Heart left ventricle (tissue), 16 donors: ENCODE data around the gene FER1L5. TPM values are rescaled to one million over a fixed set of nuclear protein-coding genes. Genes with fewer than 3 reads are reported as not detected.

Experiments used
- ATAC-seq, 4 donors: fragments of 200-7000 bp; cut with Tn5 transposase; one replicate each; pipeline ENCODE4 v1.9.1; 2020 to 2022; ENCODE audit warnings: moderate library complexity in 4 of 4, mild to moderate bottlenecking in 3 of 4, moderate number of reproducible peaks in 1 of 4
- DNase-seq, 5 donors: peaks; one replicate each; pipeline ENCODE4 v3.0.0-alpha.2; 2020
- H3K27ac ChIP-seq, 12 donors: fragments of 200-600 bp; sonication (generic) in 4 of 12; one replicate each; pipeline versions ENCODE4 v1.5.0 to v1.8.0; 2016 to 2022; ENCODE audit warnings: mild to moderate bottlenecking in 2 of 12
- H3K27me3 ChIP-seq, 9 donors: fragments of 200-600 bp; sonication (generic) in 2 of 9; one replicate each; pipeline versions ENCODE4 v1.5.1 to v1.8.0; 2016 to 2022; ENCODE audit warnings: mild to moderate bottlenecking in 3 of 9
- H3K36me3 ChIP-seq, 9 donors: fragments of 200-600 bp; sonication (generic) in 2 of 9; one replicate each; pipeline versions ENCODE4 v1.5.0 to v1.8.0; 2018 to 2022; ENCODE audit warnings: mild to moderate bottlenecking in 2 of 9
- H3K4me1 ChIP-seq, 12 donors: fragments of 200-600 bp; sonication (generic) in 4 of 12; one replicate each; pipeline versions ENCODE4 v1.5.0 to v1.8.0; 2016 to 2022; ENCODE audit warnings: mild to moderate bottlenecking in 3 of 12
- H3K4me3 ChIP-seq, 12 donors: fragments of 200-600 bp; sonication (generic) in 4 of 12; one replicate each; pipeline versions ENCODE4 v1.5.0 to v1.8.0; 2017 to 2022; ENCODE audit warnings: mild to moderate bottlenecking in 9 of 12, moderate library complexity in 4 of 12
- H3K9me3 ChIP-seq, 12 donors: fragments of 200-600 bp; sonication (generic) in 4 of 12; one replicate each; pipeline versions ENCODE4 v1.5.0 to v1.8.0; 2016 to 2022; ENCODE audit warnings: mild to moderate bottlenecking in 1 of 12
- POLR2A ChIP-seq, 2 donors: fragments of 450-650 bp; IDR thresholded peaks; one replicate each; pipeline ENCODE4 v1.6.1; 2017; ENCODE audit warnings: antibody characterized with exemption in 2 of 2, mild to moderate bottlenecking in 2 of 2, moderate library complexity in 2 of 2
- WGBS, 4 donors: extraction: QIAGEN DNeasy Blood & Tissue Kit in 2 of 4; methylation state at CpG; one replicate each; pipeline versions ENCODE4 v1.1.5 to v1.1.7; 2013 to 2018; 5-methylcytosine and 5-hydroxymethylcytosine counted together
- intact Hi-C, 10 donors: fragments of 100-400 bp; cut with DNase I; formaldehyde crosslinking; loops; one replicate each; pipeline versions ENCODE4 v1.11.1 to v1.14.2; 2022
- polyA plus RNA-seq, 2 donors: library from polyadenylated mRNA; stranded (reverse); fragments of 200-250 nt; gene quantifications; one replicate each; pipeline ENCODE4 v1.2.3, GENCODE V29; 2013
- total RNA-seq, 9 donors: library from RNA; depleted of rRNA in 2 of 9; stranded (reverse); fragments of >200 nt in 2 of 9; fragmentation: NEBNext Ultra II Directional in 3 of 9; extraction: Animal tissue kit (Norgen Biotek cat#: 25700) in 3 of 9; gene quantifications; one replicate each; pipeline versions ENCODE4 v1.1.0 to v1.2.4, GENCODE V29; 2016 to 2023
- TF ChIP-seq, protein P1 (sequence below), 12 donors: fragments of 200-600 bp; sonication (generic) in 4 of 12; IDR thresholded peaks; one replicate each; pipeline versions ENCODE4 v1.5.0 to v1.8.0; 2018 to 2022; ENCODE audit warnings: antibody characterized with exemption in 12 of 12, mild to moderate bottlenecking in 5 of 12
- donor health status: ischemic (EF 13 %, LVEDD 7.1; RV severe dilation, severe dysfunction).
- donor health status: healthy with polysubstance abuse.
- donor health status: DM: no; HTN: yes; CAD: no.
- donor health status: DM: no; HTN: no; CAD: no.
- donor health status: ischemic (EF 25% LVEDD 6.9; RV normal size, moderate dysfunction).
- donor health status: ischemic (EF 25% LVEDD 5.7; RV mildly dilated, moderate dysfunction).
- donor health status: healthy.
- donor health status: DM: yes; HTN: yes; CAD: no.
- donor health status: ischemic (EF 35%, LVEDD 5.7; RV mildly dilated, moderate dysfunction).
- donor health status: nonischemic (EF 11% LVEDD 7.7; RV severe dilation, severe dysfunction).
- donor health status: DM: yes; HTN: yes; CAD: no.
- donor health status: PGD.
- donor health status: ischemic (EF 29% LVEDD 5.4; RV normal size, mild dysfunction).
- donor health status: nonischemic (EF 23%, LVEDD 6.1; RV moderate dilation, normal function).

The FER1L5 gene
- total and polyA plus RNA-seq, 11 donors, result 0.01 to 0.15 (median 0.07) TPM; not detected in 7

DNA sequence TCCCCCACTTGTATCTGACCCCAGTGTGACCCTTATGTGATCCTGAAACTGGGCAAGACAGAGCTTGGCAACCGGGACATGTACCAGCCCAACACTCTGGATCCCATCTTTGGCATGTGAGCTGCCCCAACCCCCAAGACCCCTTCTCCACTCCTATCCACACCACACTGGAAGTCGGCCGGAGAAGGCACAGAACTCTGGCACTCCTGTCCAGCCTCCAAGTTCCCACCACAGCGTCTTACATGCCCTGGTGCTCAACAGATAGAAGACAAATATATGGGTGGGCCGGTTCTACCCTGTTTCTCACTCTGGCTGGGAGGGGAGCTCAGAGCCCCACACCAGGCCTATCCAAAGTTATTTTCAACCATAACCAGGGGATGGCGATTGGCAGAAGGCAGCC is 56.5 kb downstream of the FER1L5 start:
- 91 to 97% (median 94%) methylated on average over 6 of the region's 6 CpGs for WGBS, 4 donors

GRCh38 chr2:96699621-96700020 is 57.1 kb downstream of the FER1L5 start:
- Histone ChIP-seq H3K36me3 (peaks cover 0 to 23% (median 7%) of the 10 kb centered on the region in 9 donors), H3K27ac (no peak overlapping the region), H3K4me3 (no peak overlapping the region), H3K27me3 (no peaks in the 10 kb centered on the region), H3K4me1 (no peaks in the 10 kb centered on the region), H3K9me3 (no peaks in the 10 kb centered on the region)
- DNase-seq (no peak), ATAC-seq (no peak)
- intact Hi-C loops, result no loop called here
- TF ChIP-seq POLR2A (IDR thresholded peaks at IDR 0.05), result no peak
- TF ChIP-seq, protein P1, sequence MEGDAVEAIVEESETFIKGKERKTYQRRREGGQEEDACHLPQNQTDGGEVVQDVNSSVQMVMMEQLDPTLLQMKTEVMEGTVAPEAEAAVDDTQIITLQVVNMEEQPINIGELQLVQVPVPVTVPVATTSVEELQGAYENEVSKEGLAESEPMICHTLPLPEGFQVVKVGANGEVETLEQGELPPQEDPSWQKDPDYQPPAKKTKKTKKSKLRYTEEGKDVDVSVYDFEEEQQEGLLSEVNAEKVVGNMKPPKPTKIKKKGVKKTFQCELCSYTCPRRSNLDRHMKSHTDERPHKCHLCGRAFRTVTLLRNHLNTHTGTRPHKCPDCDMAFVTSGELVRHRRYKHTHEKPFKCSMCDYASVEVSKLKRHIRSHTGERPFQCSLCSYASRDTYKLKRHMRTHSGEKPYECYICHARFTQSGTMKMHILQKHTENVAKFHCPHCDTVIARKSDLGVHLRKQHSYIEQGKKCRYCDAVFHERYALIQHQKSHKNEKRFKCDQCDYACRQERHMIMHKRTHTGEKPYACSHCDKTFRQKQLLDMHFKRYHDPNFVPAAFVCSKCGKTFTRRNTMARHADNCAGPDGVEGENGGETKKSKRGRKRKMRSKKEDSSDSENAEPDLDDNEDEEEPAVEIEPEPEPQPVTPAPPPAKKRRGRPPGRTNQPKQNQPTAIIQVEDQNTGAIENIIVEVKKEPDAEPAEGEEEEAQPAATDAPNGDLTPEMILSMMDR (IDR thresholded peaks at IDR 0.05), result no peak
- WGBS, 4 donors, result 76 to 83% (median 78%) methylated on average over 9 of the region's 9 CpGs

More for the DNA sequence above, 56.5 kb downstream of the FER1L5 start:
- Histone ChIP-seq H3K27ac (no peak overlapping the region), H3K9me3 (no peaks in the 10 kb centered on the region), H3K4me3 (no peak overlapping the region), H3K27me3 (no peaks in the 10 kb centered on the region), H3K4me1 (no peaks in the 10 kb centered on the region), H3K36me3 (peaks cover 0 to 17% (median 7%) of the 10 kb centered on the region in 9 donors)
- ATAC-seq (no peak), DNase-seq (no peak)
- TF ChIP-seq, protein P1 (IDR thresholded peaks at IDR 0.05), result no peak
- no peak for TF ChIP-seq POLR2A (IDR thresholded peaks at IDR 0.05)
- intact Hi-C loops, result no loop called here

DNA sequence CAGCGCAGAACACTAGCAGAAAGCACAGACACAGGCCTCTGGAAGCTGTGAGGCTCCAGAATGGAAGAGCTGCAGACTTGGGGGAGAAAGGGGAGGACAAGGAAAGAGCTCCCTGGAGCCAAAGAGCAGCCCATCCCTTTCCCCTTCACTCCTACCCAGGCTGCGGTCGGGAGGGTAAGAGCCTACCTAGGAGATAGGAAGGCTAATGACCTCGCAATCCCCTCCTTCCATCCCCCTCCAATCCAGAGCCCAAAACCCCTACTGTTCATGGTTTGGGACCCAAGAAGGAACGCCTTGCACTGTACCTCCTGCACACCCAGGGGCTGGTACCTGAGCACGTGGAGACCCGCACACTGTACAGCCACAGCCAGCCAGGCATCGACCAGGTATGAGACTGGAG is 57.5 kb downstream of the FER1L5 start:
- intact Hi-C loops, result no loop called here
- no peaks in the 10 kb centered on the region for H3K27me3 ChIP-seq
- ATAC-seq, result no peak
- no peak for DNase-seq
- H3K4me1 ChIP-seq, result no peaks in the 10 kb centered on the region
- no peak overlapping the region for H3K27ac ChIP-seq
- TF ChIP-seq, protein P1 (IDR thresholded peaks at IDR 0.05), result no peak
- no peak for TF ChIP-seq POLR2A (IDR thresholded peaks at IDR 0.05)
- 93 to 97% (median 95%) methylated on average over 8 of the region's 8 CpGs for WGBS, 4 donors
- no peak overlapping the region for H3K4me3 ChIP-seq
- H3K9me3 ChIP-seq, result no peaks in the 10 kb centered on the region
- H3K36me3 ChIP-seq, result peaks cover 0 to 27% (median 7%) of the 10 kb centered on the region in 9 donors

GRCh38 chr2:96701636-96702035 is 59.1 kb downstream of the FER1L5 start:
- H3K4me1 ChIP-seq, result no peaks in the 10 kb centered on the region
- ATAC-seq, result no peak
- H3K36me3 ChIP-seq, result peaks cover 0 to 43% (median 21%) of the 10 kb centered on the region in 9 donors
- no peak for DNase-seq
- 94 to 100% (median 95%) methylated on average over 5 to 6 of the region's 6 CpGs for WGBS, 4 donors
- TF ChIP-seq, protein P1 (IDR thresholded peaks at IDR 0.05), result no peak
- TF ChIP-seq POLR2A (IDR thresholded peaks at IDR 0.05), result no peak
- no peak overlapping the region for H3K27ac ChIP-seq
- H3K9me3 ChIP-seq, result no peaks in the 10 kb centered on the region
- no peaks in the 10 kb centered on the region for H3K27me3 ChIP-seq
- intact Hi-C loops, result no loop called here
- no peak overlapping the region for H3K4me3 ChIP-seq
